HUES6 (cell line): ENCODE results near the gene MRPL36.

ENCODE experiments used
- H3K27ac ChIP-seq: 2 replicates; pipeline ENCODE4 v1.7.0; 2013; ENCODE audit warnings: low read depth, mild to moderate bottlenecking, low read length, inconsistent platforms
- H3K27me3 ChIP-seq: 2 replicates; pipeline ENCODE4 v1.6.1; 2013; ENCODE audit warnings: low read length; ENCODE audit not compliant: control insufficient read depth, insufficient read depth
- H3K36me3 ChIP-seq: 2 replicates; pipeline ENCODE4 v1.6.1; 2013; ENCODE audit warnings: low read length; ENCODE audit not compliant: control insufficient read depth, insufficient read depth
- H3K4me1 ChIP-seq: 2 replicates; pipeline ENCODE4 v1.6.1; 2013; ENCODE audit warnings: low read length; ENCODE audit not compliant: control insufficient read depth, insufficient read depth
- H3K4me3 ChIP-seq: 2 replicates; pipeline ENCODE4 v1.5.1; 2013; ENCODE audit warnings: low read depth, low read length
- H3K9ac ChIP-seq: one replicate; pipeline ENCODE4 v1.6.1; 2013; ENCODE audit warnings: mild to moderate bottlenecking, low read length
- H3K9me3 ChIP-seq: 2 replicates; pipeline ENCODE4 v1.6.1; 2013; ENCODE audit warnings: low read depth, low read length; ENCODE audit not compliant: control insufficient read depth, insufficient read depth

MRPL36 gene

GRCh38 chr5:1778138-1779020, 21.3 kb downstream of the MRPL36 start:
- no peaks in the 10 kb centered on the region for H3K9me3 ChIP-seq
- no peak overlapping the region for H3K4me3 ChIP-seq
- H3K36me3 ChIP-seq, result no peaks in the 10 kb centered on the region
- H3K27me3 ChIP-seq, result no peaks in the 10 kb centered on the region
- H3K27ac ChIP-seq, result no peak overlapping the region
- no peak overlapping the region for H3K9ac ChIP-seq
- no peaks in the 10 kb centered on the region for H3K4me1 ChIP-seq

- no peak overlapping the region for H3K9ac ChIP-seq
- H3K36me3 ChIP-seq, result no peaks in the 10 kb centered on the region
- H3K4me3 ChIP-seq, result no peak overlapping the region
- H3K9me3 ChIP-seq, result no peaks in the 10 kb centered on the region
- H3K27ac ChIP-seq, result no peak overlapping the region
- no peaks in the 10 kb centered on the region for H3K27me3 ChIP-seq
- no peaks in the 10 kb centered on the region for H3K4me1 ChIP-seq
Measured at GRCh38 chr5:1777281-1778137, 22.1 kb downstream of the MRPL36 start.

- H3K4me3 ChIP-seq, result no peak overlapping the region
- no peaks in the 10 kb centered on the region for H3K36me3 ChIP-seq
- no peaks in the 10 kb centered on the region for H3K9me3 ChIP-seq
- H3K9ac ChIP-seq, result no peak overlapping the region
- no peak overlapping the region for H3K27ac ChIP-seq
- H3K4me1 ChIP-seq, result no peaks in the 10 kb centered on the region
- no peaks in the 10 kb centered on the region for H3K27me3 ChIP-seq
Measured at GRCh38 chr5:1776831-1777230, 22.8 kb downstream of the MRPL36 start.

GRCh38 chr5:1772634-1773033, 27.0 kb downstream of the MRPL36 start:
- no peak overlapping the region for H3K4me3 ChIP-seq
- no peak overlapping the region for H3K27ac ChIP-seq
- no peaks in the 10 kb centered on the region for H3K4me1 ChIP-seq
- no peaks in the 10 kb centered on the region for H3K27me3 ChIP-seq
- H3K9me3 ChIP-seq, result no peaks in the 10 kb centered on the region
- H3K36me3 ChIP-seq, result no peaks in the 10 kb centered on the region
- H3K9ac ChIP-seq, result no peak overlapping the region

- Histone ChIP-seq H3K36me3 (no peaks in the 10 kb centered on the region), H3K4me3 (no peak overlapping the region), H3K27ac (no peak overlapping the region), H3K27me3 (no peaks in the 10 kb centered on the region), H3K9me3 (no peaks in the 10 kb centered on the region), H3K9ac (no peak overlapping the region), H3K4me1 (no peaks in the 10 kb centered on the region)
Measured at GRCh38 chr5:1771149-1772065, 28.2 kb downstream of the MRPL36 start.

- Histone ChIP-seq H3K36me3 (no peaks in the 10 kb centered on the region), H3K9me3 (no peaks in the 10 kb centered on the region), H3K9ac (no peak overlapping the region), H3K4me3 (no peak overlapping the region), H3K27ac (no peak overlapping the region), H3K4me1 (no peaks in the 10 kb centered on the region), H3K27me3 (no peaks in the 10 kb centered on the region)
Measured at GRCh38 chr5:1770443-1770802, 29.2 kb downstream of the MRPL36 start.

- no peaks in the 10 kb centered on the region for H3K36me3 ChIP-seq
- H3K9me3 ChIP-seq, result no peaks in the 10 kb centered on the region
- H3K9ac ChIP-seq, result no peak overlapping the region
- H3K4me1 ChIP-seq, result no peaks in the 10 kb centered on the region
- no peaks in the 10 kb centered on the region for H3K27me3 ChIP-seq
- no peak overlapping the region for H3K4me3 ChIP-seq
- H3K27ac ChIP-seq, result no peak overlapping the region
Measured at GRCh38 chr5:1769752-1770442, 29.7 kb downstream of the MRPL36 start.

GRCh38 chr5:1769017-1769640, 30.5 kb downstream of the MRPL36 start:
- Histone ChIP-seq H3K27me3 (no peaks in the 10 kb centered on the region), H3K27ac (no peak overlapping the region), H3K4me1 (no peaks in the 10 kb centered on the region), H3K9me3 (no peaks in the 10 kb centered on the region), H3K4me3 (no peak overlapping the region), H3K9ac (no peak overlapping the region), H3K36me3 (no peaks in the 10 kb centered on the region)

- H3K9me3 ChIP-seq, result no peaks in the 10 kb centered on the region
- no peaks in the 10 kb centered on the region for H3K27me3 ChIP-seq
- H3K4me1 ChIP-seq, result no peaks in the 10 kb centered on the region
- H3K4me3 ChIP-seq, result no peak overlapping the region
- H3K9ac ChIP-seq, result no peak overlapping the region
- no peaks in the 10 kb centered on the region for H3K36me3 ChIP-seq
- H3K27ac ChIP-seq, result no peak overlapping the region
Measured at GRCh38 chr5:1768283-1769000, 31.2 kb downstream of the MRPL36 start.
